ENCODE measurements around the gene GRK4.
A peak's percentile ranks its signal among the peaks of the same experiment; 100 is the strongest.
"Not testable (repeated sequence)": the region's sequence is repeated elsewhere in the genome, so short reads cannot be mapped to it uniquely, and the experiment has no call there.

Gene GRK4

GRCh38 chr4:2963175-2963965, at the start of gene GRK4, which contains the start of gene NOP14:
Gene GRK4, plus strand, starts transcription at chr4:2963571. Its CDS starts 500 bp downstream, at chr4:2964071.
Gene NOP14, minus strand, starts transcription at chr4:2963406. Its CDS starts 87 bp downstream, at chr4:2963319.
- DNase-seq, result peak; percentile 98

- DNase-seq, result peak; percentile 32
Measured at GRCh38 chr4:2914256-2915126, 48.9 kb upstream of the GRK4 start.

- DNase-seq, result no peak
Measured at GRCh38 chr4:2915789-2916188, 47.6 kb upstream of the GRK4 start.

- DNase-seq, result not testable (repeated sequence)
Measured at GRCh38 chr4:2916696-2917095, 46.7 kb upstream of the GRK4 start.

- not testable (repeated sequence) for DNase-seq
Measured at GRCh38 chr4:2918300-2918699, 45.1 kb upstream of the GRK4 start.

- DNase-seq, result not testable (repeated sequence)
Measured at GRCh38 chr4:2918714-2919113, 44.7 kb upstream of the GRK4 start.

GRCh38 chr4:2922453-2923101, 40.8 kb upstream of the GRK4 start:
- DNase-seq, result not testable (repeated sequence)

- no peak for DNase-seq
Measured at GRCh38 chr4:2923141-2923551, 40.2 kb upstream of the GRK4 start.

- DNase-seq, result no peak
Measured at GRCh38 chr4:2923668-2924173, 39.6 kb upstream of the GRK4 start.

- DNase-seq, result no peak
Measured at GRCh38 chr4:2924286-2924685, 39.1 kb upstream of the GRK4 start.

- DNase-seq, result no peak
Measured at GRCh38 chr4:2924765-2925301, 38.5 kb upstream of the GRK4 start.

GRCh38 chr4:2925496-2925895, 37.9 kb upstream of the GRK4 start:
- no peak for DNase-seq

GRCh38 chr4:2925931-2926860, 37.2 kb upstream of the GRK4 start:
- no peak for DNase-seq

GRCh38 chr4:2927016-2927695, 36.2 kb upstream of the GRK4 start:
- no peak for DNase-seq

GRCh38 chr4:2927696-2928075, 35.7 kb upstream of the GRK4 start:
- no peak for DNase-seq

GRCh38 chr4:2928242-2929176, 34.9 kb upstream of the GRK4 start:
- no peak for DNase-seq

- no peak for DNase-seq
Measured at GRCh38 chr4:2929469-2929868, 33.9 kb upstream of the GRK4 start.

- no peak for DNase-seq
Measured at GRCh38 chr4:2930135-2930757, 33.1 kb upstream of the GRK4 start.

GRCh38 chr4:2930758-2931511, 32.4 kb upstream of the GRK4 start:
- DNase-seq, result no peak
